Measurements from ENCODE around the gene GRXCR2.

- TF ChIP-seq, protein P1, sequence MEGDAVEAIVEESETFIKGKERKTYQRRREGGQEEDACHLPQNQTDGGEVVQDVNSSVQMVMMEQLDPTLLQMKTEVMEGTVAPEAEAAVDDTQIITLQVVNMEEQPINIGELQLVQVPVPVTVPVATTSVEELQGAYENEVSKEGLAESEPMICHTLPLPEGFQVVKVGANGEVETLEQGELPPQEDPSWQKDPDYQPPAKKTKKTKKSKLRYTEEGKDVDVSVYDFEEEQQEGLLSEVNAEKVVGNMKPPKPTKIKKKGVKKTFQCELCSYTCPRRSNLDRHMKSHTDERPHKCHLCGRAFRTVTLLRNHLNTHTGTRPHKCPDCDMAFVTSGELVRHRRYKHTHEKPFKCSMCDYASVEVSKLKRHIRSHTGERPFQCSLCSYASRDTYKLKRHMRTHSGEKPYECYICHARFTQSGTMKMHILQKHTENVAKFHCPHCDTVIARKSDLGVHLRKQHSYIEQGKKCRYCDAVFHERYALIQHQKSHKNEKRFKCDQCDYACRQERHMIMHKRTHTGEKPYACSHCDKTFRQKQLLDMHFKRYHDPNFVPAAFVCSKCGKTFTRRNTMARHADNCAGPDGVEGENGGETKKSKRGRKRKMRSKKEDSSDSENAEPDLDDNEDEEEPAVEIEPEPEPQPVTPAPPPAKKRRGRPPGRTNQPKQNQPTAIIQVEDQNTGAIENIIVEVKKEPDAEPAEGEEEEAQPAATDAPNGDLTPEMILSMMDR (conservative IDR thresholded peaks at IDR 0.05; ENCODE audit: low read length) = no peak
- no peak for TF ChIP-seq EZH2phosphoT487 (IDR thresholded peaks at IDR 0.05; ENCODE audit: borderline replicate concordance)
These were observed 38.3 kb downstream of the GRXCR2 start for GRCh38 chr5:145834554-145834916.
